Activated CD4-positive, CD25-positive, alpha-beta regulatory T cell (primary cell): ENCODE measurements around the gene EPB41.

Experiments
- DNase-seq, 4 experiments: peaks; one replicate each; lab custom pipeline; 2025; lab: John Stamatoyannopoulos, UW

EPB41 gene

GRCh38 chr1:28890836-28891235 lies 23.5 kb upstream of the EPB41 start:
- DNase-seq: no peak

GRCh38 chr1:28891256-28891655 lies 23.1 kb upstream of the EPB41 start:
- no peak for DNase-seq

GRCh38 chr1:28893403-28894102 lies 20.8 kb upstream of the EPB41 start:
- DNase-seq: no peak

- DNase-seq: no peak
Measured at GRCh38 chr1:28894785-28895184, 19.6 kb upstream of the EPB41 start.

- no peak for DNase-seq
Measured at GRCh38 chr1:28895896-28896608, 18.3 kb upstream of the EPB41 start.

- no peak for DNase-seq
Measured at GRCh38 chr1:28896609-28896986, 17.8 kb upstream of the EPB41 start.

- no peak for DNase-seq
Measured at GRCh38 chr1:28897789-28898188, 16.6 kb upstream of the EPB41 start.

GRCh38 chr1:28898405-28898881 lies 15.9 kb upstream of the EPB41 start:
- DNase-seq: no peak

- no peak for DNase-seq
Measured at GRCh38 chr1:28899267-28899666, 15.1 kb upstream of the EPB41 start.

GRCh38 chr1:28900562-28900961 lies 13.8 kb upstream of the EPB41 start:
- DNase-seq: no peak

- DNase-seq: no peak
Measured at GRCh38 chr1:28902738-28903137, 11.6 kb upstream of the EPB41 start.

GRCh38 chr1:28905921-28906666 lies 8.3 kb upstream of the EPB41 start:
- no peak for DNase-seq

GRCh38 chr1:28909198-28909597 lies 5.2 kb upstream of the EPB41 start:
- DNase-seq: no peak

- no peak for DNase-seq
Measured at GRCh38 chr1:28910379-28911115, 3.8 kb upstream of the EPB41 start.

- DNase-seq: no peak
Measured at GRCh38 chr1:28913786-28914227, 562 bp upstream of the EPB41 start.

GRCh38 chr1:28915031-28915895 lies 894 bp downstream of the EPB41 start:
- DNase-seq: peak in 3 of 4 experiments; percentile 27 to 35 (median 33)

- no peak for DNase-seq
Measured at GRCh38 chr1:28917757-28918118, 3.4 kb downstream of the EPB41 start.

GRCh38 chr1:28921286-28921869 lies 7.0 kb downstream of the EPB41 start:
- no peak for DNase-seq

GRCh38 chr1:28925350-28925891 lies 11.1 kb downstream of the EPB41 start:
- DNase-seq: no peak

- peak in 1 of 4 experiments; percentile 4 for DNase-seq
Measured at GRCh38 chr1:28926629-28927265, 12.4 kb downstream of the EPB41 start.
